ENCODE measurements around the gene CLMN. TPM values are rescaled to one million over a fixed set of nuclear protein-coding genes. Genes with fewer than 3 reads are reported as not detected.

CLMN gene
- total and polyA plus RNA-seq, 2 of the 8 experiments (the other 6 are each of a cell fraction or from before 2014, with no cell fraction given): 1.6 to 8.2 TPM

DNA sequence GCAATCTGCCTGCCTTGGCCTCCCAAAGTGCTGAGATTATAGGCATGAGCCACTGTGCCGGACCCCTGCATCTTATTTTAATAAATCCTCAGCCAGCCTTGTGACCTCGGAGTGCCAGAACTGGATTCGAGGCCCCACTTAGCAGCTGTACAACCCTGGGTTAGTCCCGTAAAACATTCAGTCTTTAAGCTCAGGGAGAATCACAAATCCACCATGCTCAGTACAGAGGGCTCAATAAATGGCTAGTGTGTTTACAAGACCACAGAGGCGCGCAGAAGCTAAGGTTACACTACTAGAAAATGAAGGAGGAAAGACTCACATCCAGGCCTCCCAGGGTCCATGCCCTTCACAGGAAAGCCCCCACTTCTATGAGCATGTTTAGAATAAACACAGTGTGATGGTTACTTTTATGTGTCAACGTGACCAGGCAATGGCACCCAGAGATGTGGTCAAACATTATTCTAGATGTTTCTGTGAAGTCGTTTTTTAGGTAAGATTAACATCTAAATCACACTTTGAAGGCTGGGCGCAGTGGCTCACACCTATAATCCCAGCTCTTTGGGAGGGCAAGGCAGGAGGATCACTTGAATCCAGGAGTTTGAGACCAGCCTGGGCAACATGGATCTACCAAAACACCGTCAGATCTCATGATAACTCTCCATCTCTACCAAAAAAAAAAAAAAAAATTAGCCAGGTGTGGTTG is 55.3 kb downstream of the CLMN start:
- H3K18ac ChIP-seq (ENCODE audit: extremely low read depth, low read length): no peak overlapping the region
- H3K4ac ChIP-seq (replicated peaks; ENCODE audit: insufficient read length, low read depth, low read length): no peak overlapping the region
- H3K14ac ChIP-seq (ENCODE audit: insufficient read length): no peak overlapping the region
- H4K8ac ChIP-seq (ENCODE audit: extremely low read depth, insufficient read depth, low read length): no peak overlapping the region
- H3K23ac ChIP-seq (ENCODE audit: insufficient read length): no peak overlapping the region
- no peak overlapping the region for H2BK15ac ChIP-seq (ENCODE audit: low read length)
- no peaks in the 10 kb centered on the region for H3K36me3 ChIP-seq (ENCODE audit: control insufficient read depth in 2 of 4, insufficient read depth in 4 of 4, low read length in 3 of 4)
- no peak for DNase-seq (ENCODE audit: low read depth in 1 of 2, low spot score in 2 of 2)
- H2BK5ac ChIP-seq (ENCODE audit: low read depth, low read length): no peak overlapping the region
- TF ChIP-seq TAF1 (IDR thresholded peaks at IDR 0.05; ENCODE audit: low read depth, low read length): no peak
- no peak for TF ChIP-seq TCF12 (IDR thresholded peaks at IDR 0.05; ENCODE audit: low read depth, low read length)
- TF ChIP-seq SAP30 (IDR thresholded peaks at IDR 0.05; ENCODE audit: insufficient read depth, insufficient replicate concordance, low read length): no peak
- no peak for TF ChIP-seq SP4 (IDR thresholded peaks at IDR 0.05; ENCODE audit: low read length)
- H4K91ac ChIP-seq (replicated peaks; ENCODE audit: insufficient read length, low read length): no peak overlapping the region
- no peaks in the 10 kb centered on the region for H3K79me1 ChIP-seq (ENCODE audit: low read depth, low read length)
- no peak overlapping the region for H4K5ac ChIP-seq (ENCODE audit: insufficient read length, low read depth, low read length)
- peaks cover 0 to 4% (median 4%) of the 10 kb centered on the region in 4 experiments; a peak in 4 of 7 replicates for H3K4me1 ChIP-seq (replicated peaks in 1 of 4; ENCODE audit: control insufficient read depth in 3 of 4, insufficient read depth in 4 of 4, low read length in 3 of 4)
- no peak overlapping the region for H2BK120ac ChIP-seq (replicated peaks; ENCODE audit: low read depth, low read length)
- H3K4me3 ChIP-seq (ENCODE audit: extremely low read depth in 1 of 4, insufficient read depth in 2 of 4, low read depth in 3 of 4, low read length in 4 of 4): no peak overlapping the region
- H3K27me3 ChIP-seq (replicated peaks in 1 of 4; ENCODE audit: control insufficient read depth in 3 of 4, extremely low read depth in 1 of 4, insufficient read depth in 3 of 4, low read length in 3 of 4): no peaks in the 10 kb centered on the region
- no peak overlapping the region for H3K4me2 ChIP-seq (ENCODE audit: insufficient read depth in 1 of 2, low read depth in 2 of 2, low read length in 2 of 2)
- 88% methylated on average over 10 of the region's 10 CpGs; no CpG with 5 or more reads in 1 of the 2 experiments for WGBS, 2 experiments (ENCODE audit: extremely low coverage in 1 of 2, insufficient coverage in 1 of 2, insufficient read length in 1 of 2, insufficient replicate concordance in 2 of 2, low coverage in 1 of 2, low lambda C conversion rate in 2 of 2, missing lambda C conversion rate in 1 of 2)
- no peaks in the 10 kb centered on the region for H3K23me2 ChIP-seq (ENCODE audit: low read depth, low read length)
- no peak for FAIRE-seq
- no peak overlapping the region for H3K9ac ChIP-seq (replicated peaks in 1 of 4; ENCODE audit: extremely low read depth in 1 of 4, low read depth in 3 of 4, low read length in 3 of 4)
- CTCF ChIA-PET (ENCODE audit: partially characterized antibody): interaction anchor here (0.7 to 1.0 kb wide), 3 partner anchors 30 to 427 kb away, joined by 3 to 4 read pairs (median 3); no protein-coding TSS in a partner anchor
- POLR2A ChIA-PET (ENCODE audit: partially characterized antibody): no interaction called here
- no peak overlapping the region for H2BK20ac ChIP-seq (ENCODE audit: low read length)
- H2AFZ ChIP-seq (ENCODE audit: low read length): no peak overlapping the region
- no peaks in the 10 kb centered on the region for H3K79me2 ChIP-seq (ENCODE audit: control insufficient read depth in 1 of 2, insufficient read depth in 2 of 2, low read length in 2 of 2)
- H3K27ac ChIP-seq (ENCODE audit: low read depth, low read length): no peak overlapping the region
- no peak overlapping the region for H2BK12ac ChIP-seq (ENCODE audit: low read depth, low read length)
- no peaks in the 10 kb centered on the region for H3K9me3 ChIP-seq (ENCODE audit: insufficient read depth in 2 of 2, low read depth in 1 of 2, low read length in 1 of 2)
- no peak overlapping the region for H3K56ac ChIP-seq (replicated peaks; ENCODE audit: insufficient read length, low read depth, low read length)
- H2AK5ac ChIP-seq (ENCODE audit: low read depth, low read length): no peak overlapping the region
- H4K20me1 ChIP-seq (replicated peaks in 1 of 2; ENCODE audit: control insufficient read depth in 1 of 2, insufficient read depth in 2 of 2, low read length in 2 of 2): no peaks in the 10 kb centered on the region

All from H1 (cell line).